NCI-H128 (cell line): Measurements from ENCODE around the gene SPDYE1.
A peak's percentile ranks its signal among the peaks of the same experiment; 100 is the strongest.

Experiments used
- DNase-seq: peaks from one replicate; lab custom pipeline; 2025; ENCODE audit not compliant: unreplicated experiment; lab: John Stamatoyannopoulos, UW

SPDYE1 gene

GRCh38 chr7:44042221-44042620, 44.5 kb downstream of the SPDYE1 start:
- DNase-seq, result no peak

- no peak for DNase-seq
Measured at GRCh38 chr7:44043902-44044301, 46.2 kb downstream of the SPDYE1 start.

- peak; percentile 39 for DNase-seq
Measured at GRCh38 chr7:44044315-44045225, 46.9 kb downstream of the SPDYE1 start, which contains the start of gene DBNL. DBNL (plus strand) TSS chr7:44044702; CDS start chr7:44044738, 36 bp downstream.

- no peak for DNase-seq
Measured at GRCh38 chr7:44045226-44046014, 47.7 kb downstream of the SPDYE1 start.

- no peak for DNase-seq
Measured at GRCh38 chr7:44046321-44047061, 48.8 kb downstream of the SPDYE1 start.

- DNase-seq, result no peak
Measured at GRCh38 chr7:44048031-44048795, 50.5 kb downstream of the SPDYE1 start.

- DNase-seq, result no peak
Measured at GRCh38 chr7:44050121-44050914, 52.6 kb downstream of the SPDYE1 start.

- no peak for DNase-seq
Measured at GRCh38 chr7:44050915-44051560, 53.3 kb downstream of the SPDYE1 start.

- no peak for DNase-seq
Measured at GRCh38 chr7:44051611-44052220, 54.0 kb downstream of the SPDYE1 start.

- no peak for DNase-seq
Measured at GRCh38 chr7:44052771-44053365, 55.2 kb downstream of the SPDYE1 start.

GRCh38 chr7:44056681-44057080, 59.0 kb downstream of the SPDYE1 start:
- DNase-seq, result no peak

GRCh38 chr7:44057181-44057848, 59.6 kb downstream of the SPDYE1 start:
- no peak for DNase-seq

GRCh38 chr7:44057849-44058758, 60.4 kb downstream of the SPDYE1 start:
- DNase-seq, result no peak

- no peak for DNase-seq
Measured at GRCh38 chr7:44058759-44059218, 61.1 kb downstream of the SPDYE1 start.

- DNase-seq, result no peak
Measured at GRCh38 chr7:44059219-44060090, 61.8 kb downstream of the SPDYE1 start.
